Activated CD4-positive, alpha-beta T cell treated with anti-CD3 and anti-CD28 coated beads, Interleukin-2, amount 10 ng/mL, durations not matched to agents 7 days and 5 days (primary cell): ENCODE data around the gene PSEN2. TPM values are rescaled to one million over a fixed set of nuclear protein-coding genes. Genes with fewer than 3 reads are reported as not detected.
"Not testable (repeated sequence)": the region's sequence is repeated elsewhere in the genome, so short reads cannot be mapped to it uniquely, and the experiment has no call there.

Experiments
- CTCF ChIA-PET: fragments of 350-600 bp; sonication (Branson Sonifier 250); formaldehyde crosslinking; loops from one replicate; lab custom pipeline; 2021; ENCODE audit warnings: antibody characterized with exemption; lab: Charles Lee
- POLR2A ChIA-PET: fragments of 350-600 bp; sonication (Branson Sonifier 250); formaldehyde crosslinking; loops from one replicate; lab custom pipeline; 2021; ENCODE audit warnings: antibody characterized with exemption; lab: Charles Lee
- DNase-seq: peaks from one replicate; pipeline ENCODE4 v3.0.0-alpha.2; 2020
- H3K27ac Mint-ChIP-seq: one replicate; pipeline ENCODE4 v1.8.0; 2021; ENCODE audit warnings: mild to moderate bottlenecking, moderate library complexity, mixed read lengths
- H3K27me3 Mint-ChIP-seq: one replicate; pipeline ENCODE4 v1.8.0; 2021; ENCODE audit warnings: mixed read lengths
- H3K36me3 Mint-ChIP-seq: one replicate; pipeline ENCODE4 v1.8.0; 2021; ENCODE audit warnings: low read depth, mixed read lengths
- H3K4me1 Mint-ChIP-seq: one replicate; pipeline ENCODE4 v1.8.0; 2021; ENCODE audit warnings: mixed read lengths
- H3K4me3 Mint-ChIP-seq: one replicate; pipeline ENCODE4 v1.8.0; 2021; ENCODE audit warnings: mild to moderate bottlenecking, moderate library complexity, mixed read lengths
- H3K9me3 Mint-ChIP-seq: one replicate; pipeline ENCODE4 v1.8.0; 2021; ENCODE audit warnings: mixed read lengths
- total RNA-seq, 2 experiments: library from RNA; stranded (reverse); gene quantifications; one replicate each; pipeline ENCODE4 v1.2.3, GENCODE V29; 2021

Gene PSEN2
- total RNA-seq, 2 experiments from 2014 or later: 2.0 to 2.9 TPM

GRCh38 chr1:226832613-226833012, 37.8 kb upstream of the PSEN2 start:
- Mint-ChIP-seq H3K4me1 (peaks cover 7% of the 10 kb centered on the region), H3K4me3 (no peak overlapping the region), H3K36me3 (peaks cover 5% of the 10 kb centered on the region), H3K27ac (no peak overlapping the region), H3K9me3 (peaks cover 17% of the 10 kb centered on the region), H3K27me3 (peaks cover 3% of the 10 kb centered on the region)
- ChIA-PET POLR2A (interaction anchor here (0.6 kb wide), 1 partner anchor 769 kb away, joined by 8 read pairs; no protein-coding TSS in a partner anchor), CTCF (no interaction called here)
- no peak for DNase-seq

- H3K4me1 Mint-ChIP-seq, H3K36me3 Mint-ChIP-seq, H3K27me3 Mint-ChIP-seq, H3K27ac Mint-ChIP-seq, H3K4me3 Mint-ChIP-seq, POLR2A ChIA-PET, DNase-seq: not testable (repeated sequence)
- CTCF ChIA-PET: interaction anchor here (0.5 kb wide), 1 partner anchor 78 kb away, joined by 3 read pairs; no protein-coding TSS in a partner anchor
- H3K9me3 Mint-ChIP-seq: peaks cover 17% of the 10 kb centered on the region
Observed at GRCh38 chr1:226834179-226834578, 36.2 kb upstream of the PSEN2 start.

GRCh38 chr1:226835396-226835795, 35.0 kb upstream of the PSEN2 start:
- H3K27me3 Mint-ChIP-seq, H3K36me3 Mint-ChIP-seq, H3K4me1 Mint-ChIP-seq, POLR2A ChIA-PET, H3K27ac Mint-ChIP-seq, CTCF ChIA-PET, H3K4me3 Mint-ChIP-seq, DNase-seq: not testable (repeated sequence)
- peaks cover 17% of the 10 kb centered on the region for H3K9me3 Mint-ChIP-seq

GRCh38 chr1:226837966-226838365, 32.5 kb upstream of the PSEN2 start:
- H3K4me1 Mint-ChIP-seq, H3K27ac Mint-ChIP-seq, POLR2A ChIA-PET, DNase-seq, H3K4me3 Mint-ChIP-seq, H3K27me3 Mint-ChIP-seq, H3K36me3 Mint-ChIP-seq: not testable (repeated sequence)
- CTCF ChIA-PET: interaction anchor here (0.9 to 2.3 kb wide), 2 partner anchors 10 to 14 kb away, joined by 4 to 12 read pairs; no protein-coding TSS in a partner anchor
- peaks cover 17% of the 10 kb centered on the region for H3K9me3 Mint-ChIP-seq

- no peak overlapping the region for H3K4me3 Mint-ChIP-seq
- no peak overlapping the region for H3K27ac Mint-ChIP-seq
- no peaks in the 10 kb centered on the region for H3K4me1 Mint-ChIP-seq
- no peaks in the 10 kb centered on the region for H3K27me3 Mint-ChIP-seq
- peaks cover 5% of the 10 kb centered on the region for H3K36me3 Mint-ChIP-seq
- peaks cover 13% of the 10 kb centered on the region for H3K9me3 Mint-ChIP-seq
- no peak for DNase-seq
- ChIA-PET POLR2A (no interaction called here), CTCF (interaction anchor here (0.9 to 2.3 kb wide), 3 partner anchors 10 to 15 kb away, joined by 3 to 12 read pairs (median 4); no protein-coding TSS in a partner anchor)
Observed at GRCh38 chr1:226838456-226838855, 32.0 kb upstream of the PSEN2 start.

GRCh38 chr1:226845624-226846023, 24.8 kb upstream of the PSEN2 start:
- CTCF ChIA-PET: interaction anchor here (0.6 to 1.1 kb wide), 2 partner anchors 67 to 203 kb away, joined by 3 read pairs; no protein-coding TSS in a partner anchor
- POLR2A ChIA-PET: interaction anchor here (0.6 kb wide), 1 partner anchor 234 kb away, joined by 6 read pairs; no protein-coding TSS in a partner anchor

GRCh38 chr1:226846786-226847185, 23.6 kb upstream of the PSEN2 start:
- ChIA-PET CTCF (interaction anchor here (1.4 kb wide), 1 partner anchor 221 kb away, joined by 3 read pairs; no protein-coding TSS in a partner anchor), POLR2A (no interaction called here)
- Mint-ChIP-seq H3K4me1 (peaks cover 8% of the 10 kb centered on the region), H3K9me3 (no peaks in the 10 kb centered on the region), H3K36me3 (no peaks in the 10 kb centered on the region), H3K4me3 (no peak overlapping the region), H3K27me3 (peaks cover 7% of the 10 kb centered on the region), H3K27ac (no peak overlapping the region)
- no peak for DNase-seq

More at GRCh38 chr1:226845624-226846023, 24.8 kb upstream of the PSEN2 start:
- Mint-ChIP-seq H3K27ac (no peak overlapping the region), H3K27me3 (peaks cover 5% of the 10 kb centered on the region), H3K9me3 (no peaks in the 10 kb centered on the region), H3K36me3 (no peaks in the 10 kb centered on the region), H3K4me3 (no peak overlapping the region), H3K4me1 (peaks cover 8% of the 10 kb centered on the region)
- no peak for DNase-seq

- CTCF ChIA-PET: interaction anchor here (1.3 kb wide), 1 partner anchor 28 kb away, joined by 4 read pairs; no protein-coding TSS in a partner anchor
Observed at GRCh38 chr1:226854548-226854947, 15.9 kb upstream of the PSEN2 start.

GRCh38 chr1:226862890-226863289, 7.5 kb upstream of the PSEN2 start:
- H3K4me3 Mint-ChIP-seq: no peak overlapping the region
- H3K4me1 Mint-ChIP-seq: peaks cover 13% of the 10 kb centered on the region
- H3K36me3 Mint-ChIP-seq: no peaks in the 10 kb centered on the region
- no peak overlapping the region for H3K27ac Mint-ChIP-seq
- DNase-seq: no peak
- CTCF ChIA-PET: interaction anchor here (0.6 kb wide), 2 partner anchors 10 to 149 kb away, joined by 3 read pairs; no protein-coding TSS in a partner anchor
- POLR2A ChIA-PET: no interaction called here
- H3K9me3 Mint-ChIP-seq: no peaks in the 10 kb centered on the region
- H3K27me3 Mint-ChIP-seq: peaks cover 11% of the 10 kb centered on the region

More at GRCh38 chr1:226854548-226854947, 15.9 kb upstream of the PSEN2 start:
- POLR2A ChIA-PET, DNase-seq, H3K4me3 Mint-ChIP-seq, H3K9me3 Mint-ChIP-seq, H3K27ac Mint-ChIP-seq, H3K36me3 Mint-ChIP-seq, H3K4me1 Mint-ChIP-seq: not testable (repeated sequence)
- H3K27me3 Mint-ChIP-seq: peaks cover 14% of the 10 kb centered on the region

GRCh38 chr1:226863446-226863845, 7.0 kb upstream of the PSEN2 start:
- Mint-ChIP-seq H3K4me1 (peaks cover 13% of the 10 kb centered on the region), H3K27ac (no peak overlapping the region), H3K36me3 (no peaks in the 10 kb centered on the region), H3K9me3 (no peaks in the 10 kb centered on the region), H3K4me3 (no peak overlapping the region), H3K27me3 (peaks cover 13% of the 10 kb centered on the region)
- CTCF ChIA-PET: interaction anchor here (0.7 to 1.1 kb wide), 2 partner anchors 12 to 22 kb away, joined by 3 to 4 read pairs; no protein-coding TSS in a partner anchor
- no peak for DNase-seq
- POLR2A ChIA-PET: no interaction called here

- Mint-ChIP-seq H3K9me3 (no peaks in the 10 kb centered on the region), H3K36me3 (no peaks in the 10 kb centered on the region), H3K4me3 (no peak overlapping the region), H3K4me1 (peaks cover 13% of the 10 kb centered on the region), H3K27ac (no peak overlapping the region), H3K27me3 (peaks cover 19% of the 10 kb centered on the region)
- DNase-seq: no peak
- ChIA-PET POLR2A (no interaction called here), CTCF (interaction anchor here (0.7 to 1.1 kb wide), 3 partner anchors 11 to 292 kb away, joined by 3 to 4 read pairs (median 3); no protein-coding TSS in a partner anchor)
Observed at GRCh38 chr1:226864311-226864710, 6.1 kb upstream of the PSEN2 start.

GRCh38 chr1:226865590-226865989, 4.8 kb upstream of the PSEN2 start:
- H3K4me1 Mint-ChIP-seq: peaks cover 22% of the 10 kb centered on the region
- H3K4me3 Mint-ChIP-seq: no peak overlapping the region
- ChIA-PET POLR2A (no interaction called here), CTCF (no interaction called here)
- no peak for DNase-seq
- peaks cover 29% of the 10 kb centered on the region for H3K27me3 Mint-ChIP-seq
- no peak overlapping the region for H3K27ac Mint-ChIP-seq
- no peaks in the 10 kb centered on the region for H3K36me3 Mint-ChIP-seq
- no peaks in the 10 kb centered on the region for H3K9me3 Mint-ChIP-seq

- POLR2A ChIA-PET: no interaction called here
- CTCF ChIA-PET: no interaction called here
- H3K9me3 Mint-ChIP-seq: no peaks in the 10 kb centered on the region
- H3K27ac Mint-ChIP-seq: no peak overlapping the region
- no peak for DNase-seq
- H3K36me3 Mint-ChIP-seq: no peaks in the 10 kb centered on the region
- H3K27me3 Mint-ChIP-seq: peaks cover 39% of the 10 kb centered on the region
- H3K4me3 Mint-ChIP-seq: no peak overlapping the region
- H3K4me1 Mint-ChIP-seq: peaks cover 28% of the 10 kb centered on the region
Observed at GRCh38 chr1:226867461-226868054, 2.9 kb upstream of the PSEN2 start.
